CD4-positive, alpha-beta T cell treated with Interleukin-15 for 4 hours (primary cell): Measurements from ENCODE around the gene TUBA1A.
"Not testable (repeated sequence)": the region's sequence is repeated elsewhere in the genome, so short reads cannot be mapped to it uniquely, and the experiment has no call there.

Experiments used
- DNase-seq: peaks from one replicate; pipeline ENCODE4 v3.0.0-alpha.2; 2020; ENCODE audit warnings: low spot score

Gene TUBA1A

DNA sequence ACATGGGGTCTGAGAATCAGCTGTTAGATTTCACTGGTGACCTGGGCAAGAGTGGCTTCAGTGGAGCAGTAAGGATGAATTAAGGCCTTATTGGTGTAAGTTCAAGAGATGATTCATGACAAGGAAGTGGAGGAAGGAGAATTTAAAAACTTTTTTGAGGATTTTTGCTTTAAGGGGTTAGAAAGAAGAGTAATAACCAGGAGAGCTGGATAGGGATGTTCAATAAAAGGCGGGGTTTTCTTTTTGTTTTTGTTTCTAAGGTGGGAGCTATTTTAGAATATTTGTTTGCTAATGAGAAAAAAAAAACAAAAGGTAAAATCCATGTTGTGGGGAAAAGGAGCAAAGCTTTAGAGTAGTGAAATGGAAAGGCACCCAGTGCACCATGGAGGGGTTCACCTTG is 42.5 kb downstream of the TUBA1A start:
- no peak for DNase-seq

DNA sequence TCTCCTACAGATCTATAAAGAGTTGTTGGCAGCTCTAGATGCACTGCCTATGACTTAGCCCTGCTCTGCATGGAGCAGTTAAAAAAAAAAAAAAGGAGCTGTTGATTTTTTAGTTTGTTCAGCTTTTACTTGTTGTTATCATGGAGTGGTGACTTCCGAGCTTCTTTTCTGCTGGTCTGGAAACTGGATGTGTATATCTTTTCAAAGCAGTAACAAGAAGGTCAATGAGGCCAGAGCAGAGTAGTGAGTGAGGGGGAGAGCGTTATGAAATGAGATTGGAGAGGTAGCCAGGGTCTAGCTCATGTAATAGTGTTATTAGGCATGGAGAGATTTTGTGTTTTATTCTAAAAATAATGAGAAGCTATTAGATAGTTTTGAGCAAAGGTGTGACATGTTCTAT is 44.5 kb downstream of the TUBA1A start:
- no peak for DNase-seq

DNA sequence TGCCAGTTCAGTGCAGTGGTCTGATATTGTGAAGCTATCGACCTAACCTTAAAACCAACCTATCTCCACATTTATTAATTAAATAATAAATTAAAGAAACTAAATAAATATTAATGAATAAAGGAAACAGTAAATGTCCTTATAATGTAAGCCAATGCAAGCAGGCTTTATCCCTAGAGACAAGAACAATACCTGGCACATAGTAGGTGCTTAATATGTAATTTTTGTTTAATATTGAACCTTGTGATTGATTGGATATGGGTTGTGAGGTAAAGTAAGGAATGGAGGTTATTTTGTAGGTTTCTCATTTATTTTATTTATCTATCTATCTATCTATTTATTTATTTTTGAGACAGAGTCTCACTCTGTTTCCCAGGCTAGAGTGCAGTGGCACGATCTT is 49.9 kb downstream of the TUBA1A start:
- DNase-seq: no peak

DNA sequence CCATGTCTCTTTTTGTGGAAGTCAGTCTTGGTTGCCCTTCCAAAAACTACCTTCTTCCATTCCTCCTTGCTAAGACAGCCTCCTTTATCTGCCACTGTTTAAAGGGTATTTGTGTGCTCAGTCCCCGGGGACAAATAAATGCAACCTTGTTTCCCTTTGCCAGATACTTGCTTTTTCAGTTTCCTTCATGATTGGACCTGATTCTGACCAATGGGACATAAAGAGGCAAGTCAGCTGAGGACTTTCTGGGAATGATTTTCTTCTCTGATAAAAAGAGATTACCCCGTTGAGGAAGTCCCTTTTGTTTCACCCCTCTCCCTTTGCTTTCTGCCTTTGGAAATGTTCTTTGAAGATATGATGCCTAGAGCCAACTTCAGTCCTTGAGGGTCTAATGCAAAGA is 50.3 kb downstream of the TUBA1A start:
- DNase-seq: no peak

DNA sequence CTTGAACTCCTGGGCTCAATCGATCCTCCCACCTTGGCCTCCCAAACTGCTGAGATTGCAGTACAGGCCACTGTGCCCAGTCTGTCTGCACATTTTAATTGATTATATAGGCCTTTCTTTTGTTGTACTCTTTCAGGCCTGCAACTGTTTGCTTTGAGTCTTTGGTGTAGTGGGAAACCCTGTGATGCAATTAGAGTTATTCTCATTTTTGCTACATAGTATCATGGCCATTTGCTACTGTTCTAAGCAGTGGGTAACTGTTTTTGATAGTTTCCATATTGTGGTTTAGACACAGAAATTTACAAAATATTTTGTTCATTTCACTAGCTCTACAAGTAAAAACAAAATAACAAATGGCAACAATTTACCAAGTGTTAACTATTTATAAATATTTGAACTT is 51.4 kb downstream of the TUBA1A start:
- no peak for DNase-seq

DNA sequence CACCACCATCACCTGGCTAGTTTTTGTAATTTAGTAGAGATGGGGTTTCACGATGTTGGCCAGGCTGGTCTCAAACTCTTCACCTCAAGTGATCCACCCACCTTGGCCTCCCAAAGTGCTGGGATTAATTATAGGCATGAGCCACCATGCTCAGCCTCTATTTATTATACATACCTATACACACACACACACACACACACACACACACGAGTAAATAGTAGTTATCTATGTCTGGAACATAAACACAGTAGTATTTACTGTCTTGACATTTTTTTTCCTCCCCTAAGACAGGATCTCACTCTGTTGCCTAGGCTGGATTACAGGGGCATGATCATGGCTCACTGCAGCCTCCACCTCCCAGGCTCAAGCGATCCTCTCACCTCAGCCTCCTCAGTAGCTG is 51.9 kb downstream of the TUBA1A start:
- DNase-seq: not testable (repeated sequence)
